Activated naive CD4-positive, alpha-beta T cell treated with anti-CD3 and anti-CD28 coated beads, Interleukin-2, amount 50 U/mL, for 16 hours (primary cell): ENCODE measurements around the gene LYZL1.
"Not testable (repeated sequence)": the region's sequence is repeated elsewhere in the genome, so short reads cannot be mapped to it uniquely, and the experiment has no call there.

Experiments
- DNase-seq: peaks from one replicate; pipeline ENCODE4 v3.0.0-alpha.2; 2020

The LYZL1 gene

DNA sequence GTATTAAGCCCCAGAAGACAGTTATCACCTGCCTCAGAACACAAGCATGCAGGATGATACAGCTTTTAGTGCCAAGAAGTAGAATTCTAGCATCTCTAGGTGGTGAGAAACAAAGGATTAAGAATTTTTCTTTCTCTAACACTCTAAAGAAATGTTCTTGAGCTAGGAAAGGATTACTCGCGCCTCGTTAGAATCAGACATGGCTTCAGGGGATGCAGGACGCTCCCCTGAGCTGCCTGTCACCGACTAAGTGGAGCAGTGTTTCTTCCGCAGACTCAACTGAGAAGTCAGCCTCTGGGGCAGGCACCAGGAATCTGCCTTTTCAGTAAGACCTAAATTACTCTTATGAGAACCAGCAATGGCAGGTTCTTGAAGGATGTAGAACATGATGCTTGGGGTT lies at the start of gene LYZL1:
Gene LYZL1 (plus strand): TSS at position 165 of the 400 bp plus-strand sequence. CDS start 2,798 bp downstream, outside the sequence.
- not testable (repeated sequence) for DNase-seq

DNA sequence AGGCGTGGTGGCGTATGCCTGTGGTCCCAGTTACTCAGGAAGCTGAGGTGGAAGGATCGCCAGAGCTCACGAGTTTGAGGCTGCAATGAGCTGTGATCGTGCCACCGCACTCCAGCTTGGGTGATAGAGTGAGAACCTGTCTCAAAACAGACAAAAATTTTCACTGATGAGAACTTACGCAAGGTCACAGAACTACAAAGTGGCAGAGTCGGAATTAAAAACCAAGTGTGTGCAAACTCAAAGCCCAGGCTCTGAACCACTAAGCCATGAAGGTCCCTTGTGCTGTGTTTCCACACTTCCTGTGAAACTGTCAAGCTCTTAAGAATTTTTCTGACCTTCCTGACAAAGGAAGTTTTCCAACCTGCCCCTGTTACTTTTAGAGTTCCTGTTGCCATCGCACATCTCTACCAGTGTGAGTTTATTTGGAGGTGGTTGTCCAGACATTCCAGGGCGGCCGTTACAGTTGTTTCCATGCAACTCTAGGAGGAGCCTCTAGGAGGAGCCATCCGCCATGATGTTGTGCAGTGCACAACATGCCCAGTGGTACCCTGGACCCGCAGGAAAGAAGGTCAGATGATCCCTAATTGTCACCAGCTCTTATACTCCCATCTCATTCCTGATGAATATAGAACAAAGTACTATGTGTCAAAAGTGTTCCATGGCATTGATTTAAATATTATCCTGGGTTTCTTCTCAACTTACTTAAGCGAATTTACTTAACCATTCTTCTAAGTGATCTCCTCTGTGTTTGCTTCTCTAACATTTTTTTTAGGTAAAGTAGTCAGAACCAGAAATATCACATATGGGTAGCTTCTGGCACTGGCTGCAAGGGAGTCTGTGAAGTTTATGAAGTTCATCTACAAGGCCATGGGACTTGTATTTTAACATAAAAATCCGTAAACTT lies 49.0 kb upstream of the LYZL1 start:
- no peak for DNase-seq

DNA sequence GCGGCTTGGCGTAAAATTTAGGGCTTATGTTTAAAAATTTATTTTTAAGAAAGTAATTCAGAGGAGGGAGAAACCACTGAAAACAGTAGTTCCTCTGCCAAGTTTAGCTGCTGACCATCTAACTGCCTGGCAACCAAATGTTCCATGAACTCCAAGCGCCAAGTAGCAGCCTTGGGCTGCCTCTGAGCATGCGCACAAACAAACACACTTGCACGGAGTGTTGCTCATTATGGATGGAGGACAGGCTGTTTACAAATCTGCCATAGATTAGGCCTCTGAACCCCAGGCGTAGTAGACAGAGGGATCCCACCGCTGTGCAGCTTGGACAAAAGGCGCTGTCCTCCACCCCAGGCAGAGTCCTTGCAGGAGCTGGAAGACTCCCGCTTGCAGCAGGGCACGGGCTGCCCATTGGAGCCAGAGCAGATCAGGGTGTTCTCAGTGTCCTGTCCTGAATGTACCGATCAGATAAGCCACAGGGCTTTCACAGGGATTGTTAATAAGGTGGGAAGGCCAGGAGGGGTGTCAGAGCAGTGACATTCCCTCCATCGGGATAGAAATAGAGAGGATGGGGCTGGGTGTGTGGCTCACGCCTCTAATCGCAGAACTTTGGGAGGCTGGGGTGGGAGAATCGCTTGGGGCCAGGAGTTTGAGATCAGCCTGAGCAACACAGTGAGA lies 47.7 kb upstream of the LYZL1 start:
- DNase-seq = no peak

DNA sequence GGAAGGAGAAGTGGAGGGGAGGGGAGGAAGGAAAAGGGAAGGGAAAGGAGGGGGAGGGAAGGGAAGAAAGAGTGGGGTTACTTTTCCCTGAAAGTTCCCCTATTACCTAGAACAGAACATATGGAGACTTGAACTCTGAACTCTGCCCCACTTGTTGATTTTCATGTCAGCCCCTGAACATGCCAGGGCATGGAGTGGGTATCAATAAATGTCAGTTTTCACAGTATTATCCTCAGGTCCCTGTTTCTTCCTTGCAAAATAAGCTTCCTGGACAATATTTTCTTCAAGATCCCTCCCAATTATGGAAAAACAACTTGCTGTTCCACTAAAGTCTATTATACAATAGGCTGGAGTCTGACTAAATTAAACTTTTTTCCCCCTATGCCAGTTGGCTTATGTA lies 46.9 kb upstream of the LYZL1 start:
- DNase-seq = no peak

DNA sequence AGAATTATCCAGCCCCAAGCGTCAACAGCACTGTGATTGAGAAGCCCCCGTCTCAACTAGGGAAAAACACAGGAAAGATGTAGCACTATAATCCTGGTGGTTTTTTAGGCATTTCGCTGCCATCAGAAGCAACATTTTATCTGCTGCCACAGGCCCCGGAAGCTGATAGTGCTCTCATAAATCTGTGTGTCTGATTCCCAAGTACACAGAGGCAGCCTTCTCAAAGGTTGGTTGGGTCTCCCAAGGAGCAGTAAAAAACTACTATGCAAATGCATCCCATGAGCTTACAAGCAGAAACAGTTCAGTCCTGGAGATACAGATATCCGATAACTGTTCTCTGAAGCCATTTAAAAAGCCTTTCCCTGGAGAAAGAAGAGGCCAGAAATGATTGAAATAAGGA lies 45.8 kb upstream of the LYZL1 start:
- no peak for DNase-seq

DNA sequence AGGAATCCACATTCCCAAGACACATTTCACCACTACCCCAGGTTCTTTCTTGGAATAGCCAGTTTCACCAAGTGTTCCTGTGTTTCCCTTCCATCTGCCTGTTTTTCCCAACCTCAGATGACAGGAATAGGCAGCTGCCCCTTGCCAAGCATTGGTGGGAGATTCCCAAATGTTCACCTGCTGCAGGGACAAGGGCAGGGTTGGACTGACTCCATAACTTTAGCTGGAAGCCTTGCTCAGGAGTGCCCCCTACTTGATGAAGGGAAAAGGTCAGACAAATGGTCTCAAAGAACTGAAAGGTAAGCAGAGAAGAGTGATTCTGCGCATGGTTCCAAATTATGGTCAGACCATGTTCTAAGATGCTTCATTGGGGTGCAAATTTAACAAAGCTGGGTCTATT lies 45.1 kb upstream of the LYZL1 start:
- no peak for DNase-seq

DNA sequence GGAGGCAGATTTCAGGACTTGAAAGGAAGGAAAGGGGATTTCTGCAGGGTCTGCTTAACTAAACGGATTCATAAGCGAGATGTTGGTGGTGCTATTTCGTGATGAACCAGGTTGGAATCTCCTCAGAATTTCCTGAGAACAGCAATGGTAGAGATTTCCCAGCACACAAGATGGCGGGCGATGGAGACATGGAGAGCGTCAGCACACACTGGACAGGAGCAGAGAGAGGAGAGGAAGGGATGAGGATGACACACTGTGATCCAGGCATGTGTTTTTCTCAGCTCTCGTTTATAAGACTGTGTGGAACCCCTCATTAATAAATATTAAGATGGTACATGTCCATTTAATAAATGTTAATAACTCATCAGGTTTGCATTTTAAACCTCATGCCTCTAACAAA lies 43.9 kb upstream of the LYZL1 start:
- no peak for DNase-seq

DNA sequence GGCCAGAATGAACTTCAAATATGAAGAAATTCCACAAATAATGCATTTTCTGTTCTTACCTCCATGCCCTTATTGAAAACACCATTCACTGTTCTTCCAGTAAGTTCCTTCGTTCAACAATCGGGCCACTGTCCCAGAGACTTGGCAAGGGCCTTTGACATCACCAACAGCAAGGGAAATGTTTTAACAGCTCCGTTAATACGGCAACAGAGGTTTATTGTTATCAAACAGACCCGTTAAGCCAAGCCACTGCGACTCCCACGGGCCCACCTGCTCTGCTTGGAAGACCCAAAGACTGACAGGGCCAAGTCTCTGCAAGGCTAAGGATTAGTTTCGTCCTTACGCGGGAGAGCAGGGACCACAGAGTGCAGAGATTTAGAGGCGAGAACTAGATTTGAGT lies 43.4 kb upstream of the LYZL1 start:
- no peak for DNase-seq

DNA sequence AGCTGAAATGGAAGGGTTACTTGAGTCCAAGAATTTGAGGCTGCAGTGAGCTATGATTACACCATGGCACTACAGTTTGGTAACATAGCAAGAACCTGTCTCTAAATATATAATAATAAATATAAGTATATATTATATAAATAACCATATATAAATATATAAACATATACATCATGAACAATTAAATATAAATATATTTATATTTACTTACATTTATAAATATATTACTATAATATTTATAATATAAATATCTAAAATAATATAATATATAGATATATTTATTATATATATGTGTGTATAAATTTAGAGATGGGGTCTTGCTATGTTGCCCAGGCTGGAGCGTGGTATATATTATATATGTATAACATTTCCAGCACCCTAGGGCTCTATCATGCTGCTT lies 42.4 kb upstream of the LYZL1 start:
- no peak for DNase-seq

DNA sequence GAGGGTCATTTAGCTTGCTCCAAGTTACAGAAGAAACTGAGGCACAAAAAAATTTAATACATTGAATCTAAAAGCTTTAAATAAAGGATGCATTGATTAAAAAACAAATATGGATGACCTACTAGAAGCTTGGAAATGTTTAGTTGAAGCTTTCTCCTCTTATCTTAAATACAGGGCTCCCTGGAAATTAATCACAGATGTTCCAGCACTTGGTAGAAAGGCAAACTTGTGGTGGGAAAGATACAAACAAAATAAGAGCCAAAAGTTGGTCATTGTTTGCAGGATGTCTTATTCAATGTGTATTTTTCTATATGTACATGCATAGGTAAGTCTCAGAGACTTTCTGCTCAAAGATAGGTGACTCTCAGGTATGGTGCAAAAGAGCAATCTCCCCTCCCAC lies 40.7 kb upstream of the LYZL1 start:
- no peak for DNase-seq

DNA sequence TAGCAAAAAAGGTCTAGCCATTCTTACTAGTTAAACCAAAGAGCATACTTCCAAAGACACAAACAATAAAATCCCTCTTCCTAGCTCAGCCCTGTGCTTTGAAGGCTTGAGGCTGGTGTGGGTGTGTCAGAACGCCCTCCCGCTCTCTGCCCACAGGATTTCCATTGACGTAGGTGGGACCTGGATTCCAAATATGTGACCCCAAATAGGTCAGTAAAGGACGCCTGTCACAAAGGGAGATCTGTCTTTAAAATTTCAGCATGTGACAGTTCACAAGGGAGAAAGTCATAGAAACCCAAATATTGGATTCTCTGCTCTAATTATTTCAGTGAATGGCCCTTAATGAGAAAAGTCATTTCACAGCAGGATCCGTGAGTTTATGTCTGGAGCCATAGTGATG lies 39.9 kb upstream of the LYZL1 start:
- DNase-seq = no peak

DNA sequence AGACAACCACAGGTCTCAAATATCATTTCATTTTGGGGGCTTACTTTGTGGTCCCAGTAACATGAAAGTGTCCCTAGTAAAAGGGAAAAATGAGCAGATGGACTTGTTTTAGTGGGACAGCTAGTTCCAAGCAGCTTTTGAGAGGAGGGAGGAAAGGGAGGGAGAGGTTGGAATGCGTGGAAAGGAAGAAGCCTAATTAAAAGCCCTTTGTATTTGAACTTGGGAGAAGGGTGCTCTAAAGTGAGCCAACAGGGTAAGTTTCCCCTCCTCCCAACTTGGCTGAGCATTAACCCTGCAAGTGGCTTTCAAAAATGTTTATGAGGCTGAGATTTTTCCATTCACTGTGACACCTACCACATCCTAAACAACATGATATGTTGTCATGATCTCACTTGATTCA lies 38.8 kb upstream of the LYZL1 start:
- DNase-seq = no peak

DNA sequence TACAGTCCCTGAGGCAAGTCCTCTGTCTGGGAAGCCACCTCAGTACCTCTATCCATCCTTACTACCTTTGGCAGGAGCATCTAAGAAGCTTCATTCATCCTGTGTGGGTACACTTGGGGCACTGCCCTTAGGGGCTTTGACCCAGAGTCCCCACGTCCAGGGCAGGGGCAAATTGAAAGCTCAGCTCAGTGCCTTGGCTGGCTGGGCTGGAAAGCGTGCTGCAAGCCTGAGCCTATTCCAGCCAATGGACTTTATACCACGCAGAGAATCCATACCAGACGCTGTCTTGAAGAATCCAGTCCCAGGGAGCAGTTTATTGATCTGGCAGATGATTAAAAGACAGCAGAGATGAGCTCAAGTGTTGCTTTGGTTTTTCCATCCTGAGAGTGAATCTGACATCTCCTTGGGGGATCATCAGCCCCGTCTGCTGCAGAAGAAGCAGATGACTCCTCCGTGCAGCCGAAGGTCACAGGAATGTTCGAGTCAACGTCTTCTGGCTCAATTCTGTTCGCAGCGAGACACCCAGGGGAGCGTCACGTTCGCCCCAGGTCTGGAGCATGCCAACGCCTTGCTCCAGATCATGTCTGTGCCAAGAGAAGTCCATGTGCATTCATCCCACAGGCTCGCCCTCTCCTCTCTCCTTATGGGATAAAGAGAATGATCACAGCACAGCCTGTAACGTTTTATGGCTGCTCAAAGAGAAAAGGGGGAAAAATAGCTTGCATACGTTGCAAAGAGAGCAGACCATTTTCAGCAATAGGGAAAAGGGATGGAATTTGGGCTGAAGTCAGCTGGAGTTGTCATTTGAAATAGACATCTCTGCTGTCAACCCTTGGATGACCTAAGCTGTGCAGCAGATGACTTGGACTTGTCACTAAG lies 35.8 kb upstream of the LYZL1 start:
- no peak for DNase-seq

DNA sequence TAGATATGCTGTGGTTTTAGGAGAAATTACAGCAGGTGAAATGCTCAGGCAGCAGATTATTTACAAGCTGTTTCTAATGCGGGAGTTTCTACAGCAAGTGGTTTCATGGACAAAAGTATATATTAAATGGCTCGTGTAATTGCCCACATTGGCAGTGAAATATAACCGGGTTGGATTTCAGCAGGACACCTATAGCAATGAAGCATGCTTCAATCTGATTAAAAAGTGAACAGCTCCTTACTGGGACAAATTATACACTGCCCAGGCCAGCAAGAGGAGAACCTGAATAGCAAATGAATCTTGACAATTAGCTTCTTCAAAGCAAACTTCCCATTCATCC lies 35.2 kb upstream of the LYZL1 start:
- DNase-seq = no peak

DNA sequence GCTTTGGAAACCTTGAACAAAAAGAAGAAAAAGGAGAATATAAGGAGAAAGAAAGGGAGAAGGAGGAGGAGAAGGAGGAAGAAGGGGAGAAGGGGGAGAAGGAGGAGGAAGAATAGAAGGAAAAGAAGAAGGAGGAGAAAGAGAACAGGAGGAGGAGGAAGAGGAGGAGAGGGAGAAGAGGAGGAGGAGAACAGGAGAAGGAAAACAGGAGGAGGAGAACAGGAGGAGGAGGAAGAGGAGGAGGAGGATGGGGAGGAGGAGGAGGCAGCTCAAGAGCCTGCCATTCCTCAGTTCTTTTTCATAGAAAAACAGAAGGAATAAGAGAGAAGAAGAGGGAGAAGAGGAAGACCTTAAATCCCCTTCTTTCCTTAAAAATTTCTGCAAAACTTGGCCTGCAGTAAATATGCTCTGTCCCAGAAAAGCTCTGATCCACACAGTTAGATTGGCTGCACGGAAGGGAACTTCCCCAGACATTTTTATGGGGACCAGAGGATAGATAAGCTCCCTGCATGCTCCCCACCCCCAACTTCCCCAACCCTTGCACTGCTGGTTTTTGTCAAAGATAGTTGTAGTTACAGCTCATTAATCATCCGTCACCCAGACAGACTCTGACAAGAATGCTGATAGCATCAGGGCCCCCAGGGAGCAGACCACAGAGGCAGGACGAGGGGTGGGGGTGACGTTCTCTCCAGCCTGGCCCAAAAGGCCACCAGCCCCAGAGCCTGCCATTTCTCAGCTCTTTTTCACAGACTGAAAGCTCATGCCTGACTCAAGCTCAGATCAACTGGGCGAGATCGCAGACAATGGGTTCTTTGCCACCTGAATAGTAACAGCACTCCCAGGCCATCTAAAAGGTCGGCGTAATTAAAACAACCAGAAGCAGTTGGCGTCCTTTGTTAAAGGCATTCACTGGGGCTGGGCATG lies 34.5 kb upstream of the LYZL1 start:
- no peak for DNase-seq

DNA sequence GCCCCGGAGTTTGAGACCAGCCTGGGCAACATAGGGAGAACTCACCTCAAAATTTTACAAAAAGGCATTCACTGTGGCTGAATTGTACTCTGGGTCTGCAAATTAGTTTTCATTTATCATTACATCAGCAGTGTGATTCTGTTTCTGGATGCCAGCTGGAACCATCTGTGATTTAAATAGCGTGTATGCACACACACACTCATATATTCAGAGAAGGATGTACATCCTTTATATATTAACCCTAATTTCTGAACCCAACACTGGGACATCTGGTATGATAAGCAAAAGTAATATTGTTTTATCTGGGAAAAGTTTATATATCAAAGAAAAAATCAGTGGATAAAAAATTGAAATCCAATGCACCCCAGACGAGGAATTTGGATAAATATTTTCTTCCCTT lies 33.8 kb upstream of the LYZL1 start:
- DNase-seq = no peak

DNA sequence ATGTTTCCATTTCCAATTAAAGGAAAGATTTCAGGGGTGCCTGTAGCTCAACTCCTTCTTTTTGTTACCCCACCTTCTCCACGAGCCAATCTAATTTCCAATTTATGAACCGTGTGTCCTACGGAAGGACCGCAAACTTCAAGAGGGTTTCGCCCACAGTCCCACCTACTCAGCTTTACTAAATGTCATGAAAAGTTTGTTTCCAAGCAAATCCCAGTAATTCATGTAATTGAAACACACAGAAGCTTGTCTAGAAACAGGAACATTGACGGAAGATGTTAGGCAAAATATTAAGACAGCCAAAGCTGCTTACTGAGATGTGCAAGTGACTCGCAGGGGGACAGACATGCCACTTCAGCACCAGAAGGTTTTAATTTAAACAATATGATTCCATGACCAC lies 32.9 kb upstream of the LYZL1 start:
- DNase-seq = no peak

DNA sequence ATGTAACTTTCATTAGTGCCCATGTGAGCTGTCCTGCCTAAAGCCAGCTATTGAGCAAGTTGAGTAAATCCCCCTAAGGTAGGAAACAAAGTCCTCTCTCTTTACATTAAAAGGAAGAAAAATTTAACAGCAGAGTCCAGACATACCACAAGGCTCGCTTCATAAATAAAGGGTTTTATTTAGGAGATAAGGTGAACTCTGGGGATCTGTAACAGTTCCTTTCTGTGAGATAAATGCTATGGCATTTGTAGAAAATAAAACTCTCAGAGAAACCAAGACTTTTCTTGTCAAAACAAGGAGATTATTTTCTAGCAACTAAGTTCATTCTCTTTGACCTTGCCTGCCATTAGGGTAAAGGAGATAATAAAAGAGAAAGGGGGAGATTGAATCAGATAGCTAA lies 32.3 kb upstream of the LYZL1 start:
- no peak for DNase-seq

DNA sequence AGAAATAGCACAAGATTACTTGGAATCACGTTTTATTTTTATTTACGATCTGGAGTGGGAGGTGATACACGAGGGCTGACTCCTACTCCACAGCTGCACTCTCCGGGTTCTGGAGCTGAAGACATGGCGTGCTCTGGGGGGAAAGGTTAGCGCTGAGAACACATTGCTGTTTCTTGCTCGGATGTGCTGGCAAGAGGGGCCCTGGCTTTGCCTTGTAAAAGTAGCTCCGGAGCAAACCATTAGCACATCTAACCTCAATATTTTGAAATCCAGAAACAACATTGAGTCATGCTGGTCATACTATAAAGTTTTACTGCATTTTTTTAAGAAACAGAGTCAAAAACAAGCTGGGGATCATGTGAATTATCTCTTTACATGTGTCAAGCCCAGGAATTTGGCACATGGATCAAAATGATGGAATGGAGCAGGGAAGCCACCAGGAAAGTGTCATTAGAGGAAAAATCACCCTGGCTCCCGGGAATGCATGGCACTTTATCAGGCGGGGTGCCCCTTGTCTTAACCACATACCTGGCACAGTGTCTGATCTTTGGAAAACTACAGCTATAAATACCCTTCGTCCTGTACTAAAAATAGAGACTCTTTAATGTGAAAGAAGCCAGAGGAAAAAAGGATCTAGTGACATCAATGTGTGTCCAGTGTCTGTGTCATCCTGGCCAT lies 31.6 kb upstream of the LYZL1 start:
- no peak for DNase-seq

DNA sequence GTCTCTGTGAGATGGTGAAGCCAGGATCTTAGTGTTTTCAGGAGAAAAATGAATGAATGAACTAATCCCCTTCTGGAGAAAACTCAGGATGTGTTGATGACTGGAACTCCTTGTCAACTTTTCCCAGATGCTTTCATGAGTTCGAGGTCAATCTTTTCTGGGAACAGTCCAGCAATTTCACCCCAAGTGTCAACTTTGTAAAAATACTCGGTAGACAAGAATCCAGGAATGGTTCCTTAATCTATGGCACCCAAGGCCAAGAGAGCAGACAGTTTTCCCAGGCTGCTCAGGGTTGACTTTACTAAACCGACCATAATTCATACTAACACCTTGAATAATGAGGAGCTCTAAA lies 31.1 kb upstream of the LYZL1 start:
- DNase-seq = no peak

DNA sequence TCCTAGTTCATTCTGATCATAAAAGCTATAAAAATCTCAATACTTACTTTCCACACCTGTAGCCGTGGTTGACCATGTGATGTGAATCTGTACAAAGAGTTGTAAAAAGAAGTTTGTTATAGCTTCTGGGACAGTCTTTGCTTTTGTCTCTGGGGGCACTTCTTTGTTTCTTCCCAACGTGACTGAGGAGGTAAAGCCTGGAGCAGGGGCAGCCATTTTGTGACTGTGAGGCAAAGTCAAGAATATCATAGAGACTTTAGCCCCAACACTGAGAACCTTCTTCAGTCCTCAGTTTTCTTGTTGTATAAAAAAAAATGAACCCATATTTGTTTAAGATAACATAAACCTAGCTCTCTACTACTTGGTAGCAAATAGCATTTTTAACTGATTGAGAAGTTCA lies 29.4 kb upstream of the LYZL1 start:
- no peak for DNase-seq

DNA sequence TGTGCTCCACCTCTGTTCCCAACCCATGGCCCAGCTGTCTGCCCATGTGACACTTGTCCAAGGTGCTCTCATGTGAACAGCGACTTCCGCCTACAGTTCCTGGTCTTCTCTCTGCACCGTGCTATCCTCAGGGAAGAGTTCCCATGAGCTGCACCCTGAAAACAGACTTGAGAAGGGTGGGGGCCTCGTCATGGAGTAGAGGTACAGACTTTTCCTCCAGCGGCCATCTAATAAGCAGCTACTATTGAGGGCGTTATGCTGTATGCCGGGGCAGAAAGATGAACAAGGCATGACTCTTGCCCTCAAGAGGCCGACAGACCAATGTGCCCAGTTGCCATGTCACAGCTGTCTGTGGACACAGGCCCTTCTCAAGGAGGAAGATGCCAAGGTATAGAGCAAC lies 25.4 kb upstream of the LYZL1 start:
- DNase-seq = no peak
